Type B pancreatic cell (in vitro differentiated cells): ENCODE measurements around the gene MOB3B. TPM values are rescaled to one million over a fixed set of nuclear protein-coding genes. Genes with fewer than 3 reads are reported as not detected.

Experiments used
- DNase-seq: peaks from one replicate; pipeline ENCODE4 v3.0.0; 2021; ENCODE audit warnings: mixed read lengths; ENCODE audit not compliant: unreplicated experiment; ENCODE audit errors: extremely low spot score
- H3K27ac Mint-ChIP-seq: 2 replicates; pipeline ENCODE4 v1.8.0; 2021; ENCODE audit warnings: mild to moderate bottlenecking, mixed read lengths
- H3K27me3 Mint-ChIP-seq: 2 replicates; pipeline ENCODE4 v1.8.0; 2021; ENCODE audit warnings: mixed read lengths
- H3K36me3 Mint-ChIP-seq: 2 replicates; pipeline ENCODE4 v1.8.0; 2021; ENCODE audit warnings: mixed read lengths
- H3K4me1 Mint-ChIP-seq: one replicate; pipeline ENCODE4 v1.8.0; 2021; ENCODE audit warnings: mixed read lengths; ENCODE audit not compliant: unreplicated experiment
- H3K4me3 Mint-ChIP-seq: 2 replicates; pipeline ENCODE4 v1.8.0; 2021; ENCODE audit warnings: mild to moderate bottlenecking, mixed read lengths
- H3K9me3 Mint-ChIP-seq: 2 replicates; pipeline ENCODE4 v1.8.0; 2021; ENCODE audit warnings: mixed read lengths
- CTCF ChIP-seq: fragments of 200-600 bp; sonication (generic); conservative IDR thresholded peaks from 2 replicates; pipeline ENCODE4 v1.5.0; 2021; ENCODE audit warnings: antibody characterized with exemption, mild to moderate bottlenecking
- total RNA-seq: library from RNA; stranded (reverse); gene quantifications from 2 replicates; pipeline ENCODE4 v1.2.1, GENCODE V29; 2021; ENCODE audit warnings: low replicate concordance

Gene MOB3B
- total RNA-seq, 1 donor from 2014 or later, result 27.5 TPM

GRCh38 chr9:27356446-27356845 lies 173.2 kb downstream of the MOB3B start:
- Mint-ChIP-seq H3K9me3 (no peaks in the 10 kb centered on the region), H3K27me3 (no peaks in the 10 kb centered on the region), H3K4me3 (no peak overlapping the region), H3K36me3 (peaks cover 19% of the 10 kb centered on the region), H3K4me1 (peaks cover 18% of the 10 kb centered on the region), H3K27ac (no peak overlapping the region)
- DNase-seq, result no peak
- TF ChIP-seq CTCF, result no peak

- Mint-ChIP-seq H3K4me1 (peaks cover 14% of the 10 kb centered on the region), H3K27ac (no peak overlapping the region), H3K36me3 (peaks cover 15% of the 10 kb centered on the region), H3K9me3 (no peaks in the 10 kb centered on the region), H3K4me3 (no peak overlapping the region), H3K27me3 (no peaks in the 10 kb centered on the region)
- no peak for DNase-seq
- TF ChIP-seq CTCF, result no peak
Observed at GRCh38 chr9:27355166-27355565, 174.4 kb downstream of the MOB3B start.

- Mint-ChIP-seq H3K9me3 (no peaks in the 10 kb centered on the region), H3K4me1 (peaks cover 19% of the 10 kb centered on the region), H3K27ac (no peak overlapping the region), H3K27me3 (no peaks in the 10 kb centered on the region), H3K36me3 (peaks cover 10% of the 10 kb centered on the region), H3K4me3 (no peak overlapping the region)
- no peak for TF ChIP-seq CTCF
- DNase-seq, result no peak
Observed at GRCh38 chr9:27353474-27354229, 176.0 kb downstream of the MOB3B start.

GRCh38 chr9:27353166-27353473 lies 176.5 kb downstream of the MOB3B start:
- no peak overlapping the region for H3K27ac Mint-ChIP-seq
- peaks cover 19% of the 10 kb centered on the region for H3K4me1 Mint-ChIP-seq
- no peaks in the 10 kb centered on the region for H3K9me3 Mint-ChIP-seq
- no peak for TF ChIP-seq CTCF
- H3K36me3 Mint-ChIP-seq, result peaks cover 5% of the 10 kb centered on the region
- H3K4me3 Mint-ChIP-seq, result no peak overlapping the region
- H3K27me3 Mint-ChIP-seq, result no peaks in the 10 kb centered on the region
- no peak for DNase-seq

- no peak for TF ChIP-seq CTCF
- Mint-ChIP-seq H3K9me3 (no peaks in the 10 kb centered on the region), H3K4me3 (no peak overlapping the region), H3K4me1 (peaks cover 19% of the 10 kb centered on the region), H3K27ac (no peak overlapping the region), H3K27me3 (no peaks in the 10 kb centered on the region), H3K36me3 (peaks cover 8% of the 10 kb centered on the region)
- DNase-seq, result no peak
Observed at GRCh38 chr9:27352457-27353165, 177.0 kb downstream of the MOB3B start.
